T-helper 1 cell treated with Interleukin-12 subunit alpha and Interleukin-12 subunit beta and Interleukin-4 antibody, amounts not matched to agents 30 μg/mL and 1 μg/mL, for 36 hours (primary cell): Measurements from ENCODE around the gene KDM4B.
"Not testable (repeated sequence)": the region's sequence is repeated elsewhere in the genome, so short reads cannot be mapped to it uniquely, and the experiment has no call there.

ENCODE experiments used
- H3K27ac Mint-ChIP-seq: one replicate; pipeline ENCODE4 v1.8.0; 2021; ENCODE audit warnings: mild to moderate bottlenecking, mixed read lengths
- H3K27me3 Mint-ChIP-seq: one replicate; pipeline ENCODE4 v1.8.0; 2021; ENCODE audit warnings: low read depth, mixed read lengths
- H3K36me3 Mint-ChIP-seq: one replicate; pipeline ENCODE4 v1.8.0; 2021; ENCODE audit warnings: low read depth, mixed read lengths
- H3K4me1 Mint-ChIP-seq: one replicate; pipeline ENCODE4 v1.8.0; 2021; ENCODE audit warnings: low read depth, mixed read lengths
- H3K4me3 Mint-ChIP-seq: one replicate; pipeline ENCODE4 v1.8.0; 2021; ENCODE audit warnings: mild to moderate bottlenecking, moderate library complexity, mixed read lengths
- H3K9me3 Mint-ChIP-seq: one replicate; pipeline ENCODE4 v1.8.0; 2021; ENCODE audit warnings: mixed read lengths

KDM4B gene

GRCh38 chr19:5195587-5195986 is 226.7 kb downstream of the KDM4B start:
- H3K9me3 Mint-ChIP-seq, H3K27ac Mint-ChIP-seq, H3K36me3 Mint-ChIP-seq, H3K4me1 Mint-ChIP-seq, H3K4me3 Mint-ChIP-seq, H3K27me3 Mint-ChIP-seq: not testable (repeated sequence)

- peaks cover 15% of the 10 kb centered on the region for H3K9me3 Mint-ChIP-seq
- H3K27me3 Mint-ChIP-seq = no peaks in the 10 kb centered on the region
- no peak overlapping the region for H3K27ac Mint-ChIP-seq
- no peak overlapping the region for H3K4me3 Mint-ChIP-seq
- H3K36me3 Mint-ChIP-seq = peaks cover 2% of the 10 kb centered on the region
- no peaks in the 10 kb centered on the region for H3K4me1 Mint-ChIP-seq
These were observed 227.9 kb downstream of the KDM4B start for GRCh38 chr19:5196832-5197231.

- no peaks in the 10 kb centered on the region for H3K27me3 Mint-ChIP-seq
- H3K27ac Mint-ChIP-seq = no peak overlapping the region
- H3K9me3 Mint-ChIP-seq = peaks cover 23% of the 10 kb centered on the region
These were observed 231.9 kb downstream of the KDM4B start for GRCh38 chr19:5200844-5201243.

GRCh38 chr19:5202553-5202952 is 233.6 kb downstream of the KDM4B start:
- H3K9me3 Mint-ChIP-seq = peaks cover 23% of the 10 kb centered on the region
- no peaks in the 10 kb centered on the region for H3K27me3 Mint-ChIP-seq
- peaks cover 2% of the 10 kb centered on the region for H3K36me3 Mint-ChIP-seq
- no peaks in the 10 kb centered on the region for H3K4me1 Mint-ChIP-seq
- no peak overlapping the region for H3K27ac Mint-ChIP-seq
- H3K4me3 Mint-ChIP-seq = no peak overlapping the region

More at GRCh38 chr19:5200844-5201243, 231.9 kb downstream of the KDM4B start:
- Mint-ChIP-seq H3K4me3 (no peak overlapping the region), H3K36me3 (peaks cover 2% of the 10 kb centered on the region), H3K4me1 (no peaks in the 10 kb centered on the region)
